Thyroid gland (tissue), 4 donors: Measurements from ENCODE around the gene TMCO1. TPM values are rescaled to one million over a fixed set of nuclear protein-coding genes. Genes with fewer than 3 reads are reported as not detected.
A peak's percentile ranks its signal among the peaks of the same experiment; 100 is the strongest.

ENCODE experiments used
- DNase-seq, 2 donors: peaks; one replicate each; pipeline ENCODE4 v3.0.0-alpha.2; 2019
- H3K27ac ChIP-seq, 3 donors: fragments of 200-600 bp; sonication (generic); 1 replicate in 2 of 3; 2 replicates in 1 of 3; pipeline ENCODE4 v1.5.1; 2016 to 2019; ENCODE audit warnings: mild to moderate bottlenecking in 1 of 3, moderate library complexity in 1 of 3
- H3K27me3 ChIP-seq: fragments of 200-600 bp; sonication (generic); one replicate; pipeline ENCODE4 v1.5.1; 2019
- H3K36me3 ChIP-seq, 2 donors: fragments of 200-600 bp; sonication (generic); one replicate each; pipeline ENCODE4 v1.5.1; 2016 to 2019
- H3K4me1 ChIP-seq, 2 donors: fragments of 200-600 bp; sonication (generic); one replicate each; pipeline ENCODE4 v1.5.1; 2017 to 2019
- H3K4me3 ChIP-seq, 3 donors: fragments of 200-600 bp; sonication (generic); replicated peaks in 1 of 3; 1 replicate in 2 of 3; 2 replicates in 1 of 3; pipeline ENCODE4 v1.5.1; 2016; ENCODE audit warnings: mild to moderate bottlenecking in 1 of 3
- H3K9me3 ChIP-seq: fragments of 200-600 bp; sonication (generic); one replicate; pipeline ENCODE4 v1.5.1; 2017
- POLR2A ChIP-seq, 2 donors: fragments of 450-650 bp; IDR thresholded peaks; one replicate each; pipeline ENCODE4 v1.6.1; 2017; ENCODE audit warnings: antibody characterized with exemption in 2 of 2, mild to moderate bottlenecking in 2 of 2, moderate library complexity in 1 of 2
- WGBS, 2 donors: methylation state at CpG; one replicate each; pipeline ENCODE4 v1.1.5; 2017; 5-methylcytosine and 5-hydroxymethylcytosine counted together
- intact Hi-C: fragments of 100-400 bp; cut with DNase I; formaldehyde crosslinking; loops from one replicate; pipeline ENCODE4 v1.15.1; 2023
- total RNA-seq, 4 donors: library from RNA; depleted of rRNA; stranded (reverse); fragments of >200 nt; gene quantifications; one replicate each; pipeline ENCODE4 v1.2.3, GENCODE V29; 2016
- TF ChIP-seq, protein P1 (sequence below), 6 experiments: fragments of 200-600 bp in 3 of 6; fragments of 450-650 bp in 3 of 6; sonication (generic) in 3 of 6; IDR thresholded peaks; one replicate each; pipeline ENCODE4 v1.5.1; 2016 to 2019; ENCODE audit warnings: antibody characterized with exemption in 6 of 6, mild to moderate bottlenecking in 2 of 6, inconsistent platforms in 1 of 6, moderate library complexity in 1 of 6

TMCO1 gene, protein sequence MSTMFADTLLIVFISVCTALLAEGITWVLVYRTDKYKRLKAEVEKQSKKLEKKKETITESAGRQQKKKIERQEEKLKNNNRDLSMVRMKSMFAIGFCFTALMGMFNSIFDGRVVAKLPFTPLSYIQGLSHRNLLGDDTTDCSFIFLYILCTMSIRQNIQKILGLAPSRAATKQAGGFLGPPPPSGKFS
- 100 to 1,000 TPM in 2 of 4 donors, 10 to 100 TPM in 2; 94.5 to 114 (median 103) TPM for total RNA-seq

DNA sequence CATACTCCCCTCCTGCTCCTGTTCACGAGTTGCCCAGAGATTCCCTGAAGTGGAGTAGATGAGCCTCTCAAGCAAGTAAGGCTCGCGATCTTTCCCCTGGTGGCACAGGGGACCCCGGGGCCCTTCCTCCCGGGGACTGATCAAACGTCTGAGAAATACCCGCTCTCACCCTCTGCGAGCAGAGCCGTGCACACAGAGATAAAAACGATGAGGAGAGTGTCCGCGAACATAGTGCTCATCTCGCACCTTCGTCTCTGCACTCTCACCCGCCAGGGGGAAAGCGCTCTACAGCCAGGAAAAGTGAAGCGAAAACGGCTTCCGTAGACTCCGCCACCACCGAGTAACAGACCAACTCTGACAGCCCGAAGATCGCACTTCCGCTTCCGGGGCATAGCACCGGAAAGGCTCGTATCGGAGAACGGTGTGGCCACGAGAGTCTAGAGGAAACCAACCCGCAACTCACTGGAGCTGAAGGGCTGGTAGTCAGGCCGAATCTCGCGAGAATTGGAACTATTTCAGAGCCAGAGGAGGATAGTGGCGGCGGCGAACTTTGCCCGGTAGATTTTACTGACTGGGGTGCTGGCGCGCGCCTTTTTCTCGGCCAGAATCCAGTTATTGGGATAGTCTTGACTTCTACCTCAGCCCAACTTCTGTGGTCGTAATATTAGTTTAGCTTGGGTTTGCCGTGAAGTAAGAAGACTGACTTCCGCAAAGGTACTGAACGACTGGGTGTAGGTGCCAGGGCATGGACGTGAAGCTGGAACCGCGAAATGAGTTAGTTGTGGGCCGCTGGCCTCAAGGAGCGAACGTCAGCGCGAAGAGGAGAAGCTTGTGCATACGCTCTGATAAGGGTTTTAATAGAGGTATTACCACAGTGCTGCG, at the start of gene TMCO1:
Gene TMCO1 (minus strand): TSS at position 356 of the 882 bp plus-strand sequence. CDS start 117 bp downstream, at position 239.
- Histone ChIP-seq H3K4me3 (peak within 1 kb of the TSS; percentile 82 to 98 (median 84)), H3K36me3 (peaks cover 5 to 11% of the 10 kb centered on the region in 2 donors), H3K27me3 (no peaks in the 10 kb centered on the region), H3K27ac (peak within 1 kb of the TSS; percentile 75 to 92 (median 87)), H3K9me3 (no peaks in the 10 kb centered on the region), H3K4me1 (peaks cover 19 to 20% of the 10 kb centered on the region in 2 donors)
- peak in 1 of 2 donors; percentile 76 for TF ChIP-seq POLR2A (IDR thresholded peaks at IDR 0.05)
- TF ChIP-seq, protein P1, sequence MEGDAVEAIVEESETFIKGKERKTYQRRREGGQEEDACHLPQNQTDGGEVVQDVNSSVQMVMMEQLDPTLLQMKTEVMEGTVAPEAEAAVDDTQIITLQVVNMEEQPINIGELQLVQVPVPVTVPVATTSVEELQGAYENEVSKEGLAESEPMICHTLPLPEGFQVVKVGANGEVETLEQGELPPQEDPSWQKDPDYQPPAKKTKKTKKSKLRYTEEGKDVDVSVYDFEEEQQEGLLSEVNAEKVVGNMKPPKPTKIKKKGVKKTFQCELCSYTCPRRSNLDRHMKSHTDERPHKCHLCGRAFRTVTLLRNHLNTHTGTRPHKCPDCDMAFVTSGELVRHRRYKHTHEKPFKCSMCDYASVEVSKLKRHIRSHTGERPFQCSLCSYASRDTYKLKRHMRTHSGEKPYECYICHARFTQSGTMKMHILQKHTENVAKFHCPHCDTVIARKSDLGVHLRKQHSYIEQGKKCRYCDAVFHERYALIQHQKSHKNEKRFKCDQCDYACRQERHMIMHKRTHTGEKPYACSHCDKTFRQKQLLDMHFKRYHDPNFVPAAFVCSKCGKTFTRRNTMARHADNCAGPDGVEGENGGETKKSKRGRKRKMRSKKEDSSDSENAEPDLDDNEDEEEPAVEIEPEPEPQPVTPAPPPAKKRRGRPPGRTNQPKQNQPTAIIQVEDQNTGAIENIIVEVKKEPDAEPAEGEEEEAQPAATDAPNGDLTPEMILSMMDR (IDR thresholded peaks at IDR 0.05) = no peak
- 1% methylated on average over 50 to 52 of the region's 56 CpGs for WGBS, 2 donors
- DNase-seq = peak; percentile 97
- intact Hi-C loops = loop anchor here (10.0 kb wide), 1 partner anchor 164 kb away; no protein-coding TSS in a partner anchor

DNA sequence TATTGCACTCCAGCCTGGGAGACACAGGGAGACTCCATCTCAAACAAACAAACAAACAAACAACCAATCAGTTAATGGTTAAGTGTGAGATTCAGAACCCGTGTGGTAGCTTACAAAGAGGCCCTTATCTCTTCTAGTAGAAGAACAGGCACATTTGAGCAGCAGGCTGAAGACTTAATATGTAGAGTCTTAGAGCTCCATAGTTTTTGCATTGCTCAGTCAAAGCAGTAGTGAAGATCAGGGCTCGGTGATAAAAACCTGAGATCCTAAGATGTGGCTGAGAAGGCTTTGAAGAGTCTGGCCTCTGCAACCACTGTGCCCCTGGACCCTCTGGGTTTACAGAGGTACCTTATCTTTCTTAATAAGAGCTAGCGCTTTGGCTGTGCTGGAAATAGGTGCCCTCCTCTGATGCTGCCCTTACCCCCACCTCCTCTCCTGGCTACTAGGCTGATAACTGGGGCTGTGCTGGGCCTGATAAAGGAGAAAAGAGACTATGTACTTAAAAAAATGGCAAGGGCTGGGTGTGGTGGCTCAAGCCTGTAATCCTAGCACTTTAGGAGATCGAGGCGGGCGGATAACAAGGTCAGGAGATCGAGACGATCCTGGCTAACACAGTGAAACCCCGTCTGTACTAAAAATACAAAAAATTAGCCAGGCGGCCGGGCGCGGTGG, 48.3 kb upstream of the TMCO1 start:
- H3K36me3 ChIP-seq = no peaks in the 10 kb centered on the region
- H3K27me3 ChIP-seq = no peaks in the 10 kb centered on the region
- H3K27ac ChIP-seq = no peak overlapping the region
- TF ChIP-seq, protein P1 (IDR thresholded peaks at IDR 0.05) = no peak
- WGBS, 2 donors = 77 to 83% methylated on average over 13 of the region's 13 CpGs
- no peaks in the 10 kb centered on the region for H3K4me1 ChIP-seq
- DNase-seq = no peak
- no peak overlapping the region for H3K4me3 ChIP-seq
- no peaks in the 10 kb centered on the region for H3K9me3 ChIP-seq
- intact Hi-C loops = no loop called here

DNA sequence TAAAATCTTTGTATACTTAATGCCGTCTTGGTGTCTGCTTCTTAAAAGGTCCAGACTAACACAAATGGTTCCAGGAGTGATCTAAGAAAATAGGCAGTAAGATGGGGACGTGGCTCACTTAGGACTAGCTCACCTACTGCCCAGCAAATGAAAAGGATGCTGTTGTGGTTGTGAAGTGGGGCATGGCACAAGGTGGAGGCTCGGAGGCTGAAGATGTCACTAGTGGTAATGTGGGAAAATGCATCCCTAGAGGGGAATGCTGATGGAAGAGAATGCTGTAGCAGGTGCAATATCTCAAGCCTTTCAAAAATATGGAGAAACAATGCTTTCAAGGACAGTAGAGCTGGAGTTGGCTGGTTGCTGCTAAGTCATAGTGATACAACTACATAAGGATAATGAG, 47.5 kb upstream of the TMCO1 start:
- intact Hi-C loops = no loop called here
- H3K36me3 ChIP-seq = no peaks in the 10 kb centered on the region
- WGBS, 2 donors = 57 to 63% methylated on average over 3 of the region's 3 CpGs
- no peak for DNase-seq
- H3K4me3 ChIP-seq = no peak overlapping the region
- H3K27ac ChIP-seq = no peak overlapping the region
- no peaks in the 10 kb centered on the region for H3K4me1 ChIP-seq
- H3K9me3 ChIP-seq = no peaks in the 10 kb centered on the region
- H3K27me3 ChIP-seq = no peaks in the 10 kb centered on the region
- TF ChIP-seq POLR2A (IDR thresholded peaks at IDR 0.05) = no peak
- TF ChIP-seq, protein P1 (IDR thresholded peaks at IDR 0.05) = no peak

DNA sequence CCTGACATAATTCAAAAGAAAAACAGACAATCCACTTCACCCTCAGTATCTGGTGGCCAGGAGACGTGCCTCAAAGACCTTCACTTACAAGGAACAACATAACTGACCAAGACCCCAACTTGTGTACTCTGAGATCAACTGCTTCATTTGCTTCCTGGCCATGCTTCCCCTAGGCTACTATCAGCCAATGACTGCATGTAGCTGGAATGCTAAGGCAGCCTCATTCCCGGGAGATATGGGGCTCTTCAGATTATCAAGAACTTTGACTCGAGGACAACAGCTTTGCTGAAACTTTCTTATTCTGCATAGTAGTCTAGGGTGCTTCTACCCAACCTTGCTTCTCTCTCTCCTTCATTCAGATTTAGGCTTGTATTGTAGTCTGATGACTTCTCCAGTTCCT, 47.1 kb upstream of the TMCO1 start:
- Histone ChIP-seq H3K36me3 (no peaks in the 10 kb centered on the region), H3K9me3 (no peaks in the 10 kb centered on the region), H3K27me3 (no peaks in the 10 kb centered on the region), H3K4me3 (no peak overlapping the region), H3K4me1 (no peaks in the 10 kb centered on the region), H3K27ac (no peak overlapping the region)
- intact Hi-C loops = no loop called here
- DNase-seq = no peak
- no peak for TF ChIP-seq POLR2A (IDR thresholded peaks at IDR 0.05)
- TF ChIP-seq, protein P1 (IDR thresholded peaks at IDR 0.05) = no peak
- 32 to 37% methylated on average over 3 of the region's 3 CpGs for WGBS, 2 donors
